ENCODE data around the gene SECTM1. TPM values are rescaled to one million over a fixed set of nuclear protein-coding genes. Genes with fewer than 3 reads are reported as not detected.

Gene SECTM1
- total RNA-seq, 1 donor from 2014 or later: 2.0 TPM

DNA sequence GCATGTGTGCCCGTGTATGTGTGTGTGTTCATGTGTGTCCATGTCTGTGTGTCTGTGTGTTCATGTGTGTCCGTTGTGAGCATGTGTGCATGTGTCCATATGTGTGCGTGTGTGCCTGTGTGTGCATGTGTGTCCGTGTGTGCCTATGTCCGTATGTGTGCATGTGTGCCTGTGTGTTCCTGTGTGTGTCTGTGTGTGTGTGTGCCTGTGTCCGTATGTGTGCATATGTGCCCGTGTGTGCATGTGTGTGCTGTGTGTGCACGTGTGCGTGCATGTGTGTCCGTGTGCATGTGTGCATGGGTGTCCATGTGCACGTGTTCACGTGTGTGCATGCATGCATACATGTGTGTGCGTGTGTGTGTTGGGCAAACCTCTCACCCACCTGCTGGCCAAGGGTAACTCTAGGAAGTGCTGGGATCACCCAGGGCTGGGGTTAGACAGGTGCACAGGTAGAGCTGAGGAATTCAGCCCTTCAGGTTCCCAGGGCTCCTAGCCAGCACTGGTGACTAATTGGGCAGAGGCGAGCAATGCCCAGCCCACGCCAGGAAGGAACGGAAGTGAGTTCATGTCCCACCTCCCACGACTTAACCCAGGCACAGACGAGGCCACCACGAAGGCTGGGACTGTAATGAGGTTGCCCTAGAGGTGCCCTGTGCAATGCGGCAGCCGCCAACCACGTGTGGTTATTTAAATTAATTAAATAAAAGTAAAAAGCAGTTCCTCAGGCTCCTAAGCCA lies 51.9 kb downstream of the SECTM1 start:
- DNase-seq (ENCODE audit: low read depth, low spot score): no peak

- no peak for DNase-seq (ENCODE audit: low read depth, low spot score)
These were observed 52.5 kb downstream of the SECTM1 start for GRCh38 chr17:82281076-82281475.

- DNase-seq (ENCODE audit: low read depth, low spot score): no peak
These were observed 53.0 kb downstream of the SECTM1 start for GRCh38 chr17:82280537-82280936.

GRCh38 chr17:82278786-82279391 lies 54.7 kb downstream of the SECTM1 start:
- DNase-seq (ENCODE audit: low read depth, low spot score): no peak

DNA sequence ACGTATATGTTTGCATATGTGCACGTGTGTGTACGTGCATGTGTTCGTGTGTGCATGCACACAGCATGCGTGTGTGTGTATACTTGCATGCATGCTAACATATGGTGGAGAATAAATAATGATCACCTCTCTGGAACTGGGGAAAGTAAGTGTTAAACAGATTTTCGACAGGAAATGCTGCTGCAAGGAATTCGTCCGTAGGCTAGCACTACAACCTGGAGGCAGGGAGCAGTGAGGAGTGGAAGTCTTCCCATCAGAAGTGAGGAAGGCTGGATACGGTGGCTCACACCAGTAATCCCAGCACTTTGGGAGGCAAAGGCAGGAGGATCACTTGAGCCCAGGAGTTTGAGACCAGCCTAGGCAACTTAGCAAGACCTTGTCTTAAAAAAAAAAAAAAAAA lies 55.3 kb downstream of the SECTM1 start:
- no peak for DNase-seq (ENCODE audit: low read depth, low spot score)

- no peak for DNase-seq (ENCODE audit: low read depth, low spot score)
These were observed 55.7 kb downstream of the SECTM1 start for GRCh38 chr17:82277851-82278250.

GRCh38 chr17:82276938-82277337 lies 56.6 kb downstream of the SECTM1 start:
- no peak for DNase-seq (ENCODE audit: low read depth, low spot score)

DNA sequence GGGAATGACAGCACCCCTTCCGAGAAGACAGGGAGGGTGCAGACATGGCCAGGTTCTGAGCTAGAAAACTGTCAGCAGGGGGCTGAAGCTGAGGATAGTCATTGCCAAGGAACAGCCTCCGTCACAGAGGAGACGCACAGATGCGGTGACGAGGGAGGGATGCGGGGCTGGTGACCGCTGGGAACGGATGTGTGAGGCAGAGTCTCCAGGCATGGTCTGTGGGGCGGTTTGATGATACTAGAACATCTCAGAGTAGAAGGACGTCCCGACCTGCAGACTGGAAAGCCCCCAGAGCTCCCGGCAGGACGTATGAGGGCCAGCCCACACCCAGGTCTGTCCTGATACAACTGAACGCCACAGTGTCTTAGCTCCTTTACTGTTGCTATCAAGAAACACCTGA lies 58.2 kb downstream of the SECTM1 start:
- no peak for DNase-seq (ENCODE audit: low read depth, low spot score)

GRCh38 chr17:82274134-82275020 lies 59.2 kb downstream of the SECTM1 start:
- DNase-seq (ENCODE audit: low read depth, low spot score): no peak

- DNase-seq (ENCODE audit: low read depth, low spot score): no peak
These were observed 60.0 kb downstream of the SECTM1 start, which contains the start of gene CSNK1D for GRCh38 chr17:82273327-82274133. TSS of gene CSNK1D (minus strand) at chr17:82273700. CDS start at chr17:82273381, 319 bp downstream.

DNA sequence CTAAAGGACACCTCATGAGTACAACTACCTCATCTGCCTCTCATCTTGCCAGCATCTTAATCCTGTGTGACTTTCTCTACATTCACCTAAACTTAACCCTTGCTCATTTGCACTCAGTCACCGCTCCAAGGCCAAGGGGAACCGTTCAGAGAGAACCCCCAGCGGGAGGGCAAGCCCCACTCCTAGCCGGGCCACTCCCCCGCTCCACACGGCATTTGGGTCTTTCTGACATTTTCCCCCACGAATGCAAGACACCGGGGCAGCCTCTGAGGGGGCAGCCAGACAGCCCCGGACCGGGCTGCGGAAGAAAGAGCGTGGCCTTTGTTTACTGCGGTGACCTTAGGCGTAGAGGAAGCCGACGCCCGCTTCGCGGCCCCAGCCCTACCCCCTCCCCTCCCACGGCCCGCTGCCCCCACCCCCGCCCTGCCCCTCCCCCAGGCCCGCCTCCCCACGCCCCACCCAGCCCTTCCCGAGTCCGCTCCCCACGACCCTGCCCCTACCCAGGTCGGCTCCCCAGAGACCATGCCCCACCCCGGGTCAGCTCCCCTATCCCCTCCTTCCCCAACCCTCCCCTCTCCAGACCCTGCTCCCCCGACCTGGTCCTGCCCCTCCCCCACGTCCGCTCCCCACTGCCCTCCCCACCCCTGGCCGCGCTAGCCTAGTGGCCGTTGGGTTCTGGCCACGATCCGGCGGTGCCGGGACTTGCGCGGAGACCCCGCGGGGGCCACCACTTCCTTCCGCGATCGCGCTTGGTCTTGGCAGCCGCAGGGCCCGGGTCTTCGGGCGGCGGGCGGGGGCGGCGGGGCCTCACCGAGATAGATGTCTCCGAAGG lies 60.9 kb downstream of the SECTM1 start:
- no peak for DNase-seq (ENCODE audit: low read depth, low spot score)

- no peak for DNase-seq (ENCODE audit: low read depth, low spot score)
These were observed 62.2 kb downstream of the SECTM1 start for GRCh38 chr17:82271401-82271800.

Other genes starting within 250 kb of the SECTM1 start
- gene FASN, start 235.5 kb downstream of the SECTM1 start, total RNA-seq: 98.9 and 106 TPM in 2 replicates
- 6.9 and 9.3 TPM in 2 replicates for gene CCDC57, start 120.9 kb downstream of the SECTM1 start, total RNA-seq
- gene SLC16A3, start 104.7 kb downstream of the SECTM1 start, total RNA-seq: 101 and 137 TPM in 2 replicates
- gene CSNK1D, start 60.1 kb downstream of the SECTM1 start, total RNA-seq: 58.5 and 58.9 TPM in 2 replicates
- gene CD7, start 16.2 kb downstream of the SECTM1 start, total RNA-seq: not detected in 2 replicates
- 0.11 TPM in 1 of 2 replicates, not detected in the other for gene TEX19, start 25.5 kb upstream of the SECTM1 start, total RNA-seq
- not detected in 2 replicates for gene UTS2R, start 38.0 kb upstream of the SECTM1 start, total RNA-seq
- gene HEXD, start 84.6 kb upstream of the SECTM1 start, total RNA-seq: 9.6 and 11.3 TPM in 2 replicates
- gene OGFOD3, start 84.8 kb upstream of the SECTM1 start, total RNA-seq: 32.4 and 36.7 TPM in 2 replicates
- gene CYBC1, start 117.0 kb upstream of the SECTM1 start, total RNA-seq: 44.8 and 52.4 TPM in 2 replicates
- 43.7 and 51.4 TPM in 2 replicates for gene NARF, start 125.0 kb upstream of the SECTM1 start, total RNA-seq
- 29.7 and 31.6 TPM in 2 replicates for gene FOXK2, start 186.0 kb upstream of the SECTM1 start, total RNA-seq

Measured in pulmonary artery endothelial cell (primary cell).